Stimulated activated CD8-positive, alpha-beta memory T cell treated with anti-CD3 and anti-CD28 coated beads, Interleukin-2, amount 100 ng/mL, for 1 hour (primary cell): ENCODE data around the gene HELZ2.
"Not testable (repeated sequence)": the region's sequence is repeated elsewhere in the genome, so short reads cannot be mapped to it uniquely, and the experiment has no call there.

ENCODE experiments used
- DNase-seq, 2 donors: peaks; one replicate each; pipeline ENCODE4 v3.0.0-alpha.2; 2020; ENCODE audit warnings: low read depth in 2 of 2

Gene HELZ2

GRCh38 chr20:63574156-63574828 is at the start of gene HELZ2:
HELZ2 (minus strand) TSS chr20:63574239; CDS start chr20:63572385, 1,854 bp downstream.
- DNase-seq = peak; percentile 46 to 60

GRCh38 chr20:63622732-63623131 is 48.7 kb upstream of the HELZ2 start:
- no peak for DNase-seq

GRCh38 chr20:63622096-63622495 is 48.1 kb upstream of the HELZ2 start:
- no peak for DNase-seq

- DNase-seq = no peak
Observed at GRCh38 chr20:63620991-63621390, 47.0 kb upstream of the HELZ2 start.

GRCh38 chr20:63619505-63619904 is 45.5 kb upstream of the HELZ2 start:
- DNase-seq = no peak

- no peak for DNase-seq
Observed at GRCh38 chr20:63619086-63619485, 45.0 kb upstream of the HELZ2 start.

- no peak for DNase-seq
Observed at GRCh38 chr20:63618291-63618980, 44.4 kb upstream of the HELZ2 start.

GRCh38 chr20:63617876-63618265 is 43.8 kb upstream of the HELZ2 start:
- DNase-seq = no peak

GRCh38 chr20:63617092-63617875 is 43.2 kb upstream of the HELZ2 start:
- no peak for DNase-seq

GRCh38 chr20:63613863-63614594 is 40.0 kb upstream of the HELZ2 start:
- DNase-seq = not testable (repeated sequence)

GRCh38 chr20:63612276-63612931 is 38.4 kb upstream of the HELZ2 start:
- no peak for DNase-seq

GRCh38 chr20:63611646-63612045 is 37.6 kb upstream of the HELZ2 start:
- no peak for DNase-seq

GRCh38 chr20:63610581-63611435 is 36.8 kb upstream of the HELZ2 start:
- no peak for DNase-seq

- no peak for DNase-seq
Observed at GRCh38 chr20:63606686-63607085, 32.6 kb upstream of the HELZ2 start.

- DNase-seq = no peak
Observed at GRCh38 chr20:63602321-63602720, 28.3 kb upstream of the HELZ2 start.

GRCh38 chr20:63601679-63602078 is 27.6 kb upstream of the HELZ2 start:
- not testable (repeated sequence) for DNase-seq

- DNase-seq = no peak
Observed at GRCh38 chr20:63599396-63600050, 25.5 kb upstream of the HELZ2 start.

GRCh38 chr20:63598479-63599395 is 24.7 kb upstream of the HELZ2 start:
- no peak for DNase-seq
